Dermis blood vessel endothelial cell (primary cell): ENCODE data around the gene KNTC1. TPM values are rescaled to one million over a fixed set of nuclear protein-coding genes. Genes with fewer than 3 reads are reported as not detected.
A peak's percentile ranks its signal among the peaks of the same experiment; 100 is the strongest.
"Not testable (repeated sequence)": the region's sequence is repeated elsewhere in the genome, so short reads cannot be mapped to it uniquely, and the experiment has no call there.

Experiments
- DNase-seq: peaks from one replicate; pipeline ENCODE4 v3.0.0; 2010
- total RNA-seq: library from RNA; depleted of rRNA; stranded (reverse); fragments of >200 nt; gene quantifications from 2 replicates; pipeline ENCODE4 v1.2.3, GENCODE V29; 2014

Gene KNTC1, protein sequence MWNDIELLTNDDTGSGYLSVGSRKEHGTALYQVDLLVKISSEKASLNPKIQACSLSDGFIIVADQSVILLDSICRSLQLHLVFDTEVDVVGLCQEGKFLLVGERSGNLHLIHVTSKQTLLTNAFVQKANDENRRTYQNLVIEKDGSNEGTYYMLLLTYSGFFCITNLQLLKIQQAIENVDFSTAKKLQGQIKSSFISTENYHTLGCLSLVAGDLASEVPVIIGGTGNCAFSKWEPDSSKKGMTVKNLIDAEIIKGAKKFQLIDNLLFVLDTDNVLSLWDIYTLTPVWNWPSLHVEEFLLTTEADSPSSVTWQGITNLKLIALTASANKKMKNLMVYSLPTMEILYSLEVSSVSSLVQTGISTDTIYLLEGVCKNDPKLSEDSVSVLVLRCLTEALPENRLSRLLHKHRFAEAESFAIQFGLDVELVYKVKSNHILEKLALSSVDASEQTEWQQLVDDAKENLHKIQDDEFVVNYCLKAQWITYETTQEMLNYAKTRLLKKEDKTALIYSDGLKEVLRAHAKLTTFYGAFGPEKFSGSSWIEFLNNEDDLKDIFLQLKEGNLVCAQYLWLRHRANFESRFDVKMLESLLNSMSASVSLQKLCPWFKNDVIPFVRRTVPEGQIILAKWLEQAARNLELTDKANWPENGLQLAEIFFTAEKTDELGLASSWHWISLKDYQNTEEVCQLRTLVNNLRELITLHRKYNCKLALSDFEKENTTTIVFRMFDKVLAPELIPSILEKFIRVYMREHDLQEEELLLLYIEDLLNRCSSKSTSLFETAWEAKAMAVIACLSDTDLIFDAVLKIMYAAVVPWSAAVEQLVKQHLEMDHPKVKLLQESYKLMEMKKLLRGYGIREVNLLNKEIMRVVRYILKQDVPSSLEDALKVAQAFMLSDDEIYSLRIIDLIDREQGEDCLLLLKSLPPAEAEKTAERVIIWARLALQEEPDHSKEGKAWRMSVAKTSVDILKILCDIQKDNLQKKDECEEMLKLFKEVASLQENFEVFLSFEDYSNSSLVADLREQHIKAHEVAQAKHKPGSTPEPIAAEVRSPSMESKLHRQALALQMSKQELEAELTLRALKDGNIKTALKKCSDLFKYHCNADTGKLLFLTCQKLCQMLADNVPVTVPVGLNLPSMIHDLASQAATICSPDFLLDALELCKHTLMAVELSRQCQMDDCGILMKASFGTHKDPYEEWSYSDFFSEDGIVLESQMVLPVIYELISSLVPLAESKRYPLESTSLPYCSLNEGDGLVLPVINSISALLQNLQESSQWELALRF (N-terminal part only)
- total RNA-seq: 24.5 and 40.2 TPM in 2 replicates

DNA sequence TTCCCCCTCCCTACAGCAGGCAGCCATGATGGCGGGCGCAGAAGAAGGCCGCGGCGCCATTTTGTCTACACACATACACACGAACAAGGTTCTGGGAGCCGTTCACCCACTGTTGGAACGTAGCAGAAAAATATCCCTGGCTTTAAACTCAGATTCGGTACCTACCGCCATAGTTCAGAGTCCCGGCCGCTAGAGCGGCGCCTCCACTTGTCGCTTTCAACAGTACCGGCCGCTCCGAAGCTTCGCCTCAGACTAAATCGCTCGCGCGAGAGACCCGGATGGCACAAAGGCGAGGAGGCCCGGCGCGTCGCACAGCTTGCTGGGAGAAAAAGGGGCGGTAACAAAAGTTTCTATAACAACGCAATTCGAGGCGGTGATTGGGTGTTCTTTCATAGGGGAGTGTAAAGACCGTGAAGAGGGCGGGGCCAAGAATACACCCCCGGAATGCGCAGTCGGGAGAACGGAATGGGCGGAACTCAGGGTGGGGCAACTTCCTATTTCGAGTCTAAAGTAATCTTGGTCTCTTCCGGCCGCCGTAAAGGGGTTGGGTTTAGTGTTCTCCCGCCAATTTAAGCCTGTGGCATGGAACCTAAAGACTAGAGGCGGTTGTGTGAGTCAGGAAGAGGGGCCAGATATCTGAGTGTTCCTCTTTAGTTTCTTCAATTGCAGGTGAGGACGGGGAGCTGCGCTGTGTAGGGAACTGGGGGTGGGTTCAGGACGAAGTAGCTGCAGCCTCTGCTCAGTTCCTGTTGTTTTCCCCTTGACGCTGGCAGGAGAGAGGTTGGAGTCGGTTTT is at the start of gene KNTC1, which contains the start of gene RSRC2:
Gene KNTC1, plus strand, starts transcription at position 567 of the 795 bp plus-strand sequence. CDS start 2,815 bp downstream, outside the sequence.
Gene RSRC2, minus strand, starts transcription at position 254 of the 795 bp plus-strand sequence. Its CDS starts 83 bp downstream, at position 171.
- DNase-seq: peak; percentile 100

DNA sequence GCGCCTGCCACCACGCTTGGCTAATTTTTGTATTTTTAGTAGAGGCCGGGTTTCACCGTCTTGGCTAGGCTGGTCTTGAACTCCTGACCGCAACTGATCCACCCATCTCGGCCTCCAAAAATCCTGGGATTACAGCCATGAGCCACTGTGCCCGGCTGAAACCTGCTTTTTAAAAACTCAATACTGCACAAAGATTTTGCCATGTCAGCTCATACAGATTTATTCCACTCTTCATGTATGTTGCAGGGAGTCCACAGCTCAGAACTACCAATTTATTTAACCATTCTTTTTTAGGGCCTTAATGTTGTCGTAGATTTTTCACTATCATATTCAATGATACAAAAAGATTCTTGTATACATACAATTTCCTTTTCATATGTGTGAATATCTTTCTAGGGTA is 46.3 kb upstream of the KNTC1 start:
- no peak for DNase-seq

DNA sequence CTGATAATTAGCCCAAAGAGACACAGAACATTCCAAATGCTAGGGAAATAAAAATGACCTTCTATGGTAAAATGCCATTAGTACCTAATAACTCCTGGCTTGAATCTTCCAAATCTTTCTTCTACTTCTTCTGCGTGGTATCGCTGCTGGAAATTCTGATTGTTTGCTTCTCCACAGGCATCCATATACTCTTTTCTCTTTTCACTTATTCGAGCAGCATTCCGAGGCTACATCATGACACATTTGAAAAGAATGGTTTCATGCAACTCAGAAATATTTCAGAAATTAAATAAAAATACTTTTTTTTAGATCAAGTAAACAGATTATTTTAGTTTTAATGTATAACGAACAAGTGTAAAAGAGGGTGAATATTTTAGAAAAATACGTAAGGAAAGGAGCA is 45.2 kb upstream of the KNTC1 start:
- DNase-seq: no peak

DNA sequence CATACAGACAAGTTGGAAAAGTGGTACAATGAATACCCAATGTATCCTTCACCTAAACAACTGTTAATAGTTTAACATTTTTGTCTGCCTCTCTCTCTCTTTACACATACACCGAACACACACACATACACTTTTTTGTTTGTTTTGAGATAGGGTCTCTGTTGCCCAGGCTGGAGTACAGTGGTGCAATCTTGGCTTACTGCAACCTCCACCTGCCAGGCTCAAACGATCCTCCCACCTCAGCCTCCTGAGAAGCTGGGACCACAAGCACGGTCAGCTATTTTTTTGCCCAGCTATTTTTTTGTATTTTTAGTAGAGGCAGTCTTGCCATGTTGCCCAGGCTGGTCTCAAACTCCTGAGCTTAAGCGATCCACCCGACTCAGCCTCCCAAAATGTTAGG is 43.1 kb upstream of the KNTC1 start:
- DNase-seq: no peak

DNA sequence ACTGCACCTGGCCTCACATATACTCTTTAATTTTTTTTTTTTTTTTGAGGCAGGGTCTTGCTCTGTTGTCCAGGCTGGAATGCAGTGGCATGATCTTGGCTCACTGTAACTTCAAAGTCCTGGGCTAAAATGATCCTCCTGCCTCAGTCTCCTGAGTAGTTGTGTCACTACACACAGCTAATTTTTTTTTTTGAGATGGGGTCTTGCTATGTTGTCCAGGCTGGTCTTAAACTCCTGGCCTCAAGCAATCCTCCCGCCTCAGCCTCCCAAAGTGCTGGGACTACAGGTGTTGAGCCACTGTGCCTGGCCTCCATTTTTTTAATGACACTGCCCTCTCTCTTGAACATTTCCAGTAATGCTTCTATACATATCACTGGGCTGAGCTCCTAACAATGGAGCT is 42.7 kb upstream of the KNTC1 start:
- DNase-seq: not testable (repeated sequence)

DNA sequence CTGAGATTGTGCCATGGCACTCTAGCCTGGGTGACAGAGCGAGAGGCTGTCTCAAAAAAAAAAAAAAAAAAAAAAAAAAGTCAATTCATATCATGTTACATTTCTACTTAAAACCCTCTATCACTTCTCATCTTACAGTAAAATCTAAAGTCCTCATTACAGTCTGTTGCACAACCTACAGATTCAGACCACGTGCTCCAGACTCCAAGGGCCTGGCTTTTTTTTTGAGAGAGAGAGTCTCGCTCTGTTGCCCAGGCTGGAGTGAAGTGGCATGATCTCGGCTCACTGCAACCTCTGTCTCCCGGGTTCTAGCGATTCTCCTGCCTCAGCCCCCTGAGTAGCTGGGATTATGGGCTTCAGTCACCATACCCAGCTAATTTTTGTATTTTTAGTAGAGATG is 40.7 kb upstream of the KNTC1 start:
- DNase-seq: not testable (repeated sequence)

DNA sequence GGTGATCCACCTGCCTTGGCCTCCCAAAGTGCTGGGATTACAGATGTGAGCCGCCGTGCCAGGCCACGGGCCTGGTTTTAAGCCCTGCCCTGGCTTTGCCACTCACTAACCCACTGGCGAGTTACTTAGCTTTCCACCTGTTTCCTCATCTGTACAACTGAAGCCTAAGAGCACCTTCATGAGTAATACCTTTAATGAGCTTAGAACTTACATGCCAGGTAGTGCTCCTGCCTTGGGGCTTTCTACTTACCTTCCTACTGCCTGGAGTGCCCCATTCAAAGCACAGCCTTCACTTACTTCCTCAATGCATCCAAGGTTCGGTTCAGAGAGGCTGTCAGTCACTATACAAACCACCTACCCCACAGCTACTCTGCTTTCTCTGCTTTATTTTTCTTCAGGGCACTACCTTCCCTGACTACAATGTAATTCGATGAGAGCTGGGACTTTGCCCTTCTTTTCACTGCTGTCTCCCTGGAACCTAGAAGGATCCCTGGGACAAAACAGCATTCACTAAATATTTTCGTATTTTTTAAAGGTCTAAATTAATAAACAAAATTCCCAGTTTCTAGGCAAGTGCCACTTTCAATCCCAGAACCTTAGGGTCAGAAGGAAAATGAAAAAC is 40.1 kb upstream of the KNTC1 start:
- DNase-seq: no peak

DNA sequence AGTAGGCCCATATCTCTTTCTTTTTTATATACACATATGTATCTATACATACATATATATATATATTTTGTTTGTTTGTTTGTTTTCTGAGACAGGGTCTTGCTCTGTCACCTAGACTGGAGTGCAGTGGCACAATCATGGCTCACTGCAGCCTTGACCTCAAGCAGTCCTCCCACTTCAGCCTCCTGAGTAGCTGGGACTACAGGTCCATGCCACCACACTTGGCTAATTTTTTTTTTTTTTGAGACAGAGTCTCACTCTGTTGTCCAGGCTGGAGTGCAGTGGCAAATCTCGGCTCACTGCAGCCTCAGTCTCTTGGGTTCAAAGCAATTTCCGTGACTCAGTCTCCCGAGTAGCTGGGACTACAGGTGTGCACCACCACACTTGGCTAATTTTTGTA is 39.2 kb upstream of the KNTC1 start:
- DNase-seq: not testable (repeated sequence)

DNA sequence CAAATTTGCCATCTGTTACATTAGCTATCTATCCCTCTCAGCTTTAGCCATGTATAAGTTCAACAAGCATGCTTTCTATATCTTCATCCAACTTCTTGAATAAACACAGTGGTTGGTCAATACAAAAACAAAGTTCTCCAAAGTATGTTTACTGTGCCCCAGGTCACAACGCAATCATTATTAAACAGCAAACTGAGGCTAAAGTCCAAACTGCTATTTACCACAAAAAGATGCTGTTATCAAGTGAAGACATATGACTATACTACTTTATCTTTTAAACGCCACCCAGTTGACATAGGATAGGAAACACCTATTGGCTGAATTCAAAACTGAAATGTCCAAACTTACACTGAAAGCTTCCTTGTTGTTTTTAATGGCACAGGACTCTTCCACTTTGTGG is 38.0 kb upstream of the KNTC1 start:
- DNase-seq: no peak

DNA sequence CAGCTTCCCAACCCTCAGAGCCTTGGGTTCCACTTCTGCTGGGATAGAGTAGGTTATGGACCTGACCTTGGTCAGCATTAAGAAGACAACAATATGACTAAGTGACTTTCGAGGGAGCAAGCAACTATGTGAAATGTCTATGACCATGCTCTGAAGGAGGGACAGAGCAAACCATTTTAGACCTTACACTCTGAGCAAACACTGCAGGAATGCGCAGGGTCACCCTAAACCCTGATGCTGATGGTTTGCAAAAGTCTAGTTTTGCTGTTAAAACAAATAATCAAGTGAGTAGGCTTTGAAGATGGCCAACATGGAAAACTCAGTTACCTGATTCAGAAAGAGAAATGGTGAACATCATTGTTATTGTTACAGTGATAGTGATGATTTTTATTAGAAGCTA is 35.1 kb upstream of the KNTC1 start:
- DNase-seq: no peak

DNA sequence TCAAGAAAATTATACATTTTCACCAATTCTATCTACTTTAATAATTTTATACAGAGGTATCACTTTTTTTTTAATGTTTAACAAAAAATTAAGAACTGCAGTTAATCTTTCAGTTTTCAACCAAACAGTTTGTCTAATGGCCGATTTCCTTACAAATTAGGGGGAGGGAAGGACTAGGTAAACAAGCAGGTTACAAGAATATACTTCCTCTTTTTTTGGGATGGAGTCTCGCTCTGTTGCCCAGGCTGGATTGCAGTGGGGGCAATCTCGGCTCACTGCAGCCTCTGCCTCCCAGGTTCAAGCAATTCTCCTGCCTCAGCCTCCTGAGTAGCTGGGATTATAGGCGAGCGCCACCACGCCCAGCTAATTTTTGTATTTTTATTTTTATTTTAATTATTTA is 33.8 kb upstream of the KNTC1 start:
- DNase-seq: not testable (repeated sequence)

DNA sequence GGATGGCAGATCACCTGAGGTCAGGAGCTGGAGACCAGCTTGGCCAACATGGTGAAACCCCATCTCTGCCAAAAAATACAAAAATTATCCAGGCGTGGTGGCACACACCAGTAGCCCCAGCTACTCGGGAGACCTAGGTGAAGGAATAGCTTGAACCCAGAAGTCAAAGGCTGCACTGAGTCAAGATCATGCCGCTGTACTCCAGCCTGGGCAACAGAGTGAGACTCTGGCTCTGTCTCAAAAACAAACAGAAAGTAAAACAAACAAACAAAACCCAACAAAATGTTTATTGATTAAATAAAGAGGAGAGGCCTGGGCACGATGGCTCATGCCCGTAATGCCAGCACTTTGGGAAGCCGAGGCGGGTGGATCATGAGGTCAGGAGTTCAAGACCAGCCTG is 31.8 kb upstream of the KNTC1 start:
- no peak for DNase-seq

DNA sequence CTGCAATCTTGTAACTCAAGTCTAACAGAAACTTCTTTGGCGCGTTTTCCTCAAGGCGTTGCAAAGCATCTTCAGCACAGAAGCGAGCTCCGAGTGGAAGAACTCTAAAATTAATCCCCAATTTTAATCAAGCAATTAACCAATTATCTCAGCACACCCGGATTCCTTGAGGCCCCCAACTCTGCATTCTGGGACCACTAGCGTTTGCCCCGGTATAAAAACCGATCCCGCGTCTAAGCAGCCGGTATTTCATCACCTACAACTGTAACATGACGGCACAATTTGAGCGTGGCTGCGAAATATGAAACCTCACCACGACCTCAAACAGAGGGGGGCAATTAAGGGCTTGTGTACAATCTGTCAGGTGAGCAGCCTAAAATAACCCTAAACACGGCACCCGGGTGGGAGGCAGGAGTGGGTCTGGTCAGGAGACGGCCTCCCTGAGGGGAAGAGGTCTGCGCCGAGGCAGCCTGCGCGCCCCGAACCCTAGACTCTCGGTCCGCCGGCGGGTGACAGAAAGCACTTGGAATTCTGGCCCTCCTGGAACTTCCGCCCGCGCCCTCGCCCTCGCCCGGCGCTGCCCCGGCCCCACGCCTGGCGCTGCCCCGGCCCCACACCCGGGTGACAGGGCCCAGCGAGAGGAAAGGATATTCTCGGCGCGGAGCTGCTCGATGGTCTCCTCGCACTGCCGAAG is 26.9 kb upstream of the KNTC1 start:
- peak; percentile 68 for DNase-seq

DNA sequence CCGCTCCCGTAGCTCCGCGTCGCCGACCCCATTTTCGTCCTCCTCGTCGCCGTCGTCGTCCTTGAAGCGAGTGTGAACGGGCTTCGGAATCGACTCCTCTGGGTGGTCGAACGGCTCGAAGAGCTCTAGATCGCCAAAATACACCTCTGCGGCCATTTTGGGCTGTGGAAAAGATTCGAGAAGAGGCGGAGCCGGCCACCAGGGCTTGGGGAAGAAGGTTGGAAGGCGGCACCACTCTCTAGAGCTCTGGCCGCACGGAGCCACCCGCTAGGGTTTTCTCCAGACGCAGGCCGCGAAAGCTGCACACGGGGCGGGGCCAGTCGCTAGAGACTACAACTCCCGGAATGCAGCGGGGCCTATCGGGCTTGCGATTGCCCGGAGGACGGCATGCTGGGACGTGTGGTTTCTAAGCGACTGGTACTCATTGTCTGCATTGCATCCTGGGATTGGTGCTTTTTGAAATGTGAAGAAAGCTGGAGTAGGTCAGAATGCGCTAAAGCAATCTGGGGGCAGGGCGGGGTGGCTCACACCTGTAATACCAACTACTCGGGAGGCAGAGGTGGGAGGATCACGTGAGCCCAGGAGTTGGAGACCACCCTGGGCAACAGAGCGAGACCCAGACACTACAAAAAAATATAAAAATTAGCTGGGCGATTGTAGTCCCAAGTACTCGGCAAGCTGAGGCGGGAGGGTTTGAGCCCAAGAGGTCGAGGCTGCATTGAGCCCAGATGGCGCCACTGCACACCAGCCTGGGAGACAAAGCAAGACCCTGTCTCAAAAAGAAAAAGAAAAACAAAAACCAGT is 26.2 kb upstream of the KNTC1 start, which contains the start of gene ZCCHC8:
Gene ZCCHC8, minus strand, starts transcription at position 248 of the 804 bp plus-strand sequence. Its CDS starts 92 bp downstream, at position 156.
- peak; percentile 99 for DNase-seq

DNA sequence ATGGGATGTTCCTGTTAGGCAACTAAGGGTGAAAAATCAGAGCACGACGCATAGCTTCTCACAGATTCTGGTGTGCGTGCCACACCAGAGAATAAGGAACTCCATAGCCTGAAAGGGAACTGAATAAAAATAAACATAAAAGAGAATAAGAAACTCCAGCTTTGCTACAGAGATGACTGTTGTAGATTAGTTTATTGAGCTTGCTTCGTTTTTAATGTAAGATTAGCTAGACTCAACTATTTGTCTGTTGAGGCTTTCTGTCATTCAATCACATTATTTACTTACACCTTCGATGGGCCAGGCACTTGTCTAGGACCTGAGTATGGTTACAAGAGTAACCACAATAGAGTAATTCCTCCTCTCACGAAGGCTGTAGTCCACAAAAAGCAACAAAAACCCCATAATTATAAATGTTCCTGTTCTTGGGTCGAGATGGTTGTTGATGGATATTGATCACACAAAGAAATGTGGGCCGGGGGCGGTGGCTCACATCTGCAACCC is 25.5 kb upstream of the KNTC1 start:
- no peak for DNase-seq

DNA sequence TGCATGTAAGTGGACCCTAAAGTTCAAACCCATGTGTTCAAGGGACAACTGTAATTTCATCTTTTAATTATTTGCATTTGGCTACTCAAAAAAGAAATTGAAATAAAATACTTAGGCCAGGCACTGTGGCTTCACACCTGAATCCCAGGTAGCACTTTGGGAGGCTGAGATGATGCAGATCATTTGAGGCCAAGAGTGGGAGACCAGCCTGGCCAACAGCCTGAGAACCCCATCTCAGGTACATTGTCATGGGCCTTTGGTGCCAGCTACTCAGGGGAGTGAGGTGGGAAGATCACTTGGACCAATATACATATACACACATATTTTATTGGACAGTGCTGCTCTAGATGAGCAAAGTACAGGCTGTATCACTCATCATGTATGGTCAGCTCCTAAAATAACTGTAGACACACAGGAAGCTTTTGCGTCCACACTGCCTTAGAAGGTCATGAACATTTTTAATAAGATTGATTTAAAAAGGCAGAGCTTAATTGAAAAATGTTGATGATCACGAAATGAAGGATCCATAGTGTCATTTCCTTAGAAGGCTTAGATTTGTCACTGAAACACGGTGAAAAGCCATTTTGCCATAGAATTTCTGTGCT is 23.8 kb upstream of the KNTC1 start:
- DNase-seq: no peak

DNA sequence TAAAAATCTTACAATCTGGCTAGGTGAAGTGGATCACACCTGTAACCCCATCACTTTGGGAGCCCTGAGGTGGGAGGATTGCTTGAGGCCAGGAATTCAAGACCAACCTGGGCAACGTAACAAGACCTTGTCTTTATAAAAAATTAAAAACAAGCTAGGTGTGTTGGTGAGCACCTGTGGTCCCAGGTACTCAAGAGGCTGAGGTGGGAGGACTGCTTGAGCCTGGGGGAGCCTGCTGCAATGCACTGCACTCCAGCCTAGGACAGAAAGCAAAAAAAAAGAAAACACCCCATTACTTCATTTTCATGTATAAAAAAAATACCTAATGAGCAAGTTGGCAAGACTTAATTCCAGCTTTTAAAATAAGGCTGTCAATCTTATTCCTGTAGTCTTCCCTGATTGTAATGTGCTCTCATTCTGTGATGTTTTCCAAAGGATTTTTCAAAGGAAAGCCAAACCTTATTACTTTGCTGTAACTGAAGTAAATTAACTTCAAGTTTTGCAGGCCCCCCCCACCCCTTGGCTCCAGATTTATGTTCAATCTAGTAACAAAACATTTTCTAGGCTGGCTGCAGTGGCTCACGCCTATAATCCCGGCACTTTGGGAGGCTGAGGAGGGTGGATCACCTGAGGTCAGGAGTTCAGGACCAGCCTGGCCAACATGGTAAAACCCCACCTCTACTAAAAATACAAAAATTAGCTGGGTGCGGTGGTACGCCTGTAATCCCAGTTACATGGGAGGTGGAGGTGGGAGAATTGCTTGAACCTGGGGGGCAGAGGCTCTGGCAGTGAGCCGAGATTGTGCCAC is 23.1 kb upstream of the KNTC1 start:
- DNase-seq: no peak

DNA sequence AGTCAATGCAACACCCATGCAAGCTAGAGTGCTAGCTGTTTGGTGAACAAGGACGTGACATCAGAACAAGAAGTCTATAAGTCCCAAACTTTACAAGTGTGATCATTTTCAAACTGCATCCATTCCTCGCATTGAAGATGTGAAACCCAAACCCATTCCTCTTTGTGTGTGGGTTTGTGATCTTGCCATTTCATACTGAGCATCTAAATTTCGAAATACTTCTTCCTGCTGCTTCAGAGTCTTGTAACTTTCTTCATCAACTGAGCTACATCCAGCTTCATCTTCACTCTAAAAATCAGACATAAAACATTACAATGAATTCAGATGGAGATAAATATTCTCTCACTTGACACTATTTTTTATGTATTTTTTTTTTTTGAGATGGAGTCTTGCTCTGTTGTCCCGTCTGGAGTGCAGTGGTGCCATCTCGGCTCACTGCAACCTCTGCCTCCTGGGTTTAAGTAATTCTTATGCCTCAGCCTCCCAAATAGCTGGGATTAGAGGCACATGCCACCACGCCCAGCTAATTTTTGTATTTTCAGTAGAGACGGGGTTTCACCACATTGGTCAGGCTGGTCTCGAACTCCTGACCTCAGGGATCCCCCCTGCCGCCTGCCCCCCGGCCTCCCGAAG is 21.5 kb upstream of the KNTC1 start:
- no peak for DNase-seq
